GM18507 (cell line): ENCODE data around the gene CDC45.
"Not testable (repeated sequence)": the region's sequence is repeated elsewhere in the genome, so short reads cannot be mapped to it uniquely, and the experiment has no call there.

Source experiments
- DNase-seq: peaks from one replicate; pipeline ENCODE4 v3.0.0; 2011; ENCODE audit warnings: low read depth; ENCODE audit not compliant: insufficient read length; ENCODE audit errors: extremely low spot score
- FAIRE-seq: peaks from 2 replicates; lab custom pipeline; 2011; peaks lifted over from hg19 to GRCh38; lab: Jason Lieb, UNC

The CDC45 gene

GRCh38 chr22:19523240-19524169 lies 43.8 kb downstream of the CDC45 start:
- no peak for DNase-seq
- no peak for FAIRE-seq

- no peak for FAIRE-seq
- DNase-seq: no peak
Observed at GRCh38 chr22:19524170-19525115, 44.7 kb downstream of the CDC45 start, which contains the start of gene CLDN5. CLDN5 (minus strand) TSS chr22:19524410; CDS start chr22:19524255, 155 bp downstream.

DNA sequence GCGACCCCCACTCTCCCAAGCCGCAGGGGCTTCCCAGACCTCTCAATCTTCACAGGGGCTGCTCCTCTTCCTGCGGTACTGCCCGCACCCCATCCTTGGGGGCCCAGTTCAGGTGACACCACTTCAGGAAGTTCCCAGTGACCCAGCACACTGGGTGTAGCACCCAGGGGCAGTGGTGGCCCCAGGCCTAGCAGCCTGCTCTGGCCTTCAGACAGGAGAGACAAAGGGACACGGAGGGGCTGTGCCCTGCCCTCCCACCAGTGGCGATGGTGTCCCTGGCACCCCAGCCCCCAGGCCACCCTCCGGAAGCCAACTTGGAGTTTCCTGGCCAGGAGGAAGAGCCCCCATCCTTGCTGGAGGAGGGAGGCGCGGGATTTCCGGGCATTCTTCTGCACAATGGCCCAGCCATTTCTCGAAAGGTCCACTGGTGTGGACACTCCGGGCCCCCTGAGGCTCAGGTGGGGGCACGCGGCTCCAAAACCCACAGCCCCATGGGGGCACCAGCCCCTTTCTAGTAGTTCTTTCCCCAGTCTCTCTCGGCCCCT lies 45.5 kb downstream of the CDC45 start:
- FAIRE-seq (no peak), DNase-seq (no peak)

DNA sequence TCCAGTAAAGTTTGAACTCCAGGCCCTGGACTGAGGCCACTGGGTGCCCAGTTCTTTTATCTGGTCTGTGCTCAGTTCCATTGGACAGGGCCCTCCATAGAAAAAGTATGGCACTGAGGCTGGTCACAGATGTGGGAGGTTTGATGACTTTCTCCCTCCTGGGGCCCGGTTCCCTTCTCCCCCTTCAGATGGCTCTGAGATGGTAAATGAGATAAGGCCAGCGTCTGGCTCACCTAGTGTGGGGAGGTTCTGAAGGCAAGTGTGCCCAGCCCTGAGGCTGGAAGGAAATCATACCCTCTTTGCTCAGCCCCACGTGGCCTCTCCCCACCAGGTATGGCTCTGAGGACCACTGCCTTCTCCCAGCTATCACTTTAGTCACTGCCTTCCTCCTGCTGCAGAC lies 45.9 kb downstream of the CDC45 start:
- no peak for DNase-seq
- no peak for FAIRE-seq

GRCh38 chr22:19526076-19526701 lies 46.5 kb downstream of the CDC45 start:
- FAIRE-seq (no peak), DNase-seq (no peak)

- FAIRE-seq (no peak), DNase-seq (no peak)
Observed at GRCh38 chr22:19526702-19527111, 47.0 kb downstream of the CDC45 start.

GRCh38 chr22:19527321-19527721 lies 47.6 kb downstream of the CDC45 start:
- FAIRE-seq (no peak), DNase-seq (no peak)

- FAIRE-seq (no peak), DNase-seq (no peak)
Observed at GRCh38 chr22:19527861-19528417, 48.2 kb downstream of the CDC45 start.

DNA sequence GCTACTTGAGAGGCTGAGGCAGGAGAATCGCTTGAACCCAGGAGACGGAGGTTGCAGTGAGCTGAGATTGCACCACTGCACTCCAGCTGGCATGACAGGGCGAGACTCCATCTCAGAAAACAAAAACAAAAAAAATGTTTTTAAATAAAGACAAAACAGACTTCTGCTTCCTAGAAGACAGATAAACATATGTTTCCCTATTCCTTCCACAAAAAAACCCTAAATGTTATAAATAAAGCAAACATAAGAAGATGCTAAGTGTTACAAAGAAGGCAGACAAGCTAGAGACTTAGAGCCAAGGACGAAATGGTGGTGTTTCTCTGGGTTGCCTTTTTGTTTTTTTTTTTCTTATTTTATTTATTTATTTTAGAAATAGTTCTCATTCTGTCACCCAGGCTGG lies 50.1 kb downstream of the CDC45 start:
- DNase-seq (no peak), FAIRE-seq (no peak)

GRCh38 chr22:19530751-19531150 lies 51.0 kb downstream of the CDC45 start:
- no peak for FAIRE-seq
- DNase-seq: no peak

DNA sequence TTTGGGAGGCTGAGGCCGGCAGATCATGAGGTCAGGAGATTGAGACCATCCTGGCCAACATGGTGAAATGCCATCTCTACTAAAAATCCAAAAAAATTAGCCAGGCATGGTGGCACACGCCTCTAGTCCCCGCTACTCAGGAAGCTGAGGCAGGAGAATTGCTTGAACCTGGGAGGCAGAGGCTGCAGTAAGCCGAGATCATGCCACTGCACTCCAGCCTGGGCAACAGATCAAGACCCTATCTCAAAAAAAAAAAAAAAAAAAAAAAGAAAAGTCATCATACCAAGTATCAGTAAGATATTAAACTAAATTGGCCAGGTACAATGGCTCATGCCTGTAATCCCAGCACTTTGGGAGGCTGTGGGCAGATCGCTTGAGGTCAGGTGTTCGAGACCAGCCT lies 51.6 kb downstream of the CDC45 start:
- not testable (repeated sequence) for FAIRE-seq, DNase-seq

- DNase-seq (no peak), FAIRE-seq (no peak)
Observed at GRCh38 chr22:19533049-19533626, 53.4 kb downstream of the CDC45 start.

DNA sequence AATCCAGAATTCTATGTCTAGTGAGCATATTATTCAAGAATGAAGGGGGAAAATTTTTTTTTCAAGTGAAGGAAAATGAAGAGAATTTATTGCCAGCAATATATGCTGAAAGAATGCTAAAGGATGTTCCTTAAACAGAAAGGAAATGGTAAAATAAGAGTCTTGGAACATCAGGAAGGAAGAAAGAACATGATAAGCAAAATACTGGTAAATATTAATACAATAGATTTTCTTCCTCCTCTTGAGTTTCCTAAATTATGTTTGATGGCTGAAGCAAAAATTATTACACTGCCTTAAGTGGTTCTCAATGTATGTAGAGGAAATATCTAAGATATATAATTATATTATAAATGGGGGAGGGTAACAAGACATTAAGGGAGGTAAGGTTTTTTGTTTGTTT lies 54.1 kb downstream of the CDC45 start:
- FAIRE-seq: no peak
- no peak for DNase-seq

DNA sequence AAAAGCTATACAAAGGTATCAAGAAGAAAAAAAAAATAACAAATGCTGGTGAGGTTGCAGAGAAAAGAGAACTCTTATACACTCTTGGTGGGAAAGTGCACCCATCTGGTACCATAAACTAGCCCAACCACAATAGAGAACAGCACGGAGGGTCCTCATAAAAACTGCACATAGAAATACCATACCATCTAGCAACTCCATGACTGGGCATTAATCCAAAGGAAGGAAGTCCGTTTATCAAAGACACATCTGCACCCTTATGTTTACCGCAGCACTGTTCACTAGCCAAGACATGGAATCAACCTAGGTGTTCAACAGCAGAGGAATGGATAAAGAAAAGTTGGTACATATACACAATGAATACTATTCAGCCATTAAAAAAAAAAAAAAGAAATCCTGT lies 55.3 kb downstream of the CDC45 start:
- FAIRE-seq: no peak
- DNase-seq: no peak

DNA sequence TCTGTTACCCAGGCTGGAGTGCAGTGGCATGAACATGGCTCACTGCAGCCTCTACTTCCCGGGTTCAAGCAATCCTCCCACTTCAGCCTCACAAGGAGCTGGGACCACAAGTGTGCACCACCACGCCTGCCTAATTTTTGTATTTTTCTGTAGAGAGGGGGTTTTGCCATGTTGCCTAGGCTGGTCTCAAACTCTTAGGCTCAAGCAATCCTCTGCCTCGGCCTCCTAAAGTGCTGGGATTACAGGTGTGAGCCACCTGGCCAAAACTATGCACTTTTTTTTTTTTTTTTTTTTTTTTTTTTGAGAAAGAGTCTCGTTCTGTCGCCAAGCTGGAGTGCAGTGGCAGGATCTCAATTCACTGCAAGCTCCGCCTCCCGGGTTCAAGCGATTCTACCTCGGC lies 56.8 kb downstream of the CDC45 start:
- DNase-seq: no peak
- no peak for FAIRE-seq

- no peak for DNase-seq
Observed at GRCh38 chr22:19537941-19538488, 58.3 kb downstream of the CDC45 start.

DNA sequence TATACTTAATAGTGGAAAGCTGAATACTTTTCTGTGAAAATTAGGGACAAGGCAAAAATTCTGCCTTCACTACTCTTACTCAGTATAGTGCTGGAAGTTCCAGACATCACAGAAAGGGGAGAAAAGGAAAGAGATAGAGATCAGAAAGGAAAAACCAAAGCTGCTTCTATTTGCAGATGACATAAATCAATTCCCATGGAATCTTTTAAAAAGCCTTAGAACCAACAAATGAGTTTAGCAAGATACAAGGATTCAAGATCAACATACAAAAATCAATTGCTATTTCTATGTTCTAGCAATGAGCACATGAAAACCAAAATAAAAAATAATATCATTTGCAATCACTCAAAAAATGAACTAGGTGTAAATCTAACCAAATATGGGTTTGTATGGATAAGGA lies 60.7 kb downstream of the CDC45 start:
- no peak for FAIRE-seq
- DNase-seq: no peak

More at GRCh38 chr22:19537941-19538488, 58.3 kb downstream of the CDC45 start:
- no peak for FAIRE-seq

- FAIRE-seq (no peak), DNase-seq (no peak)
Observed at GRCh38 chr22:19543970-19544708, 64.4 kb downstream of the CDC45 start.
